C1 segment of cervical spinal cord (tissue), 14 donors: ENCODE data around the gene C3.

Source experiments
- DNase-seq, 14 donors: peaks; one replicate each; lab custom pipeline; 2025; lab: John Stamatoyannopoulos, UW

C3 gene

DNA sequence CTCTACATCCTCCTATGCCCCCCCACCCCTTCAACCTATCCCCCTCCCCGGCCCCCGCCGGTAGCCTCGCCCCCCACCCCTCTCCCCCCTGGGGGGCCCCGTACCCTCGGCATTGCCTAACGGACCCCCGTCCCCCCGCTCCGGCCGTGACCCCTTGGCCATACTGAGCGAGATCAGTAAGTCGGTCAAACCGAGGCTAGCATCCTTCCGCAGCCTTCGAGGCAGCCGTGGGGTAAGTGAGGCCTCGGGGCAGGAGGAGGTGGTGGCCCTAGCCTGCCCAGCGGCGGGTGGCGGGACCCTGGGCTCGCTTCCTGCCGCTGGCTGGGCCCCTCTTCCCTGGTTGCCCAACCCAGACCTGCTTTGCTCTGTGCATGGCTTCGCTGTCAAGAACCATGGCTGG, 25.5 kb upstream of the C3 start:
- DNase-seq: no peak

- DNase-seq: peak in 12 of 14 donors; percentile 7 to 77 (median 44)
These were observed 24.2 kb upstream of the C3 start for GRCh38 chr19:6744381-6745301.

GRCh38 chr19:6743714-6744380, 23.4 kb upstream of the C3 start:
- DNase-seq: no peak

DNA sequence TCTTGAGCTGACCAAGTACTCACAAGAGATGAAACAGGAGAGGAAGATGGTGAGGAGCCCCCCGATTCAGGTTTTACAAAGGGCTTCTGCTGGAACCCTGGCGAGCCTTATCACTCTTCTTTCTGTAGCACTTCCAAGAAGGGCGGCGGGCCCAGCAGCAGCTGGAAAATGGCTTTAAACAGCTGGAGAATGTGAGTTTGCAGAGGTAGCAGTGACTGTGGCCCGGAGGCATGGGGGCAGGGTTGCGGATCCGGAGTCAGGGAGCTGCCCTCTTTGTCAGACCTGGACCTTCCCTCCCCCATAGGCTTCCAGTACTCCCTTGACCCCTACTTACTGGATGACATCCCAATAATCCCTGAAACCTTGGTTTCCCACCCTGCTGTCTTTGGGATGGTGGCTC, 22.6 kb upstream of the C3 start:
- DNase-seq: no peak

- peak in 4 of 14 donors; percentile 3 to 68 (median 27) for DNase-seq
These were observed 20.3 kb upstream of the C3 start for GRCh38 chr19:6740589-6741343.

GRCh38 chr19:6739883-6740588, 19.6 kb upstream of the C3 start:
- peak in 1 of 14 donors; percentile 38 for DNase-seq

DNA sequence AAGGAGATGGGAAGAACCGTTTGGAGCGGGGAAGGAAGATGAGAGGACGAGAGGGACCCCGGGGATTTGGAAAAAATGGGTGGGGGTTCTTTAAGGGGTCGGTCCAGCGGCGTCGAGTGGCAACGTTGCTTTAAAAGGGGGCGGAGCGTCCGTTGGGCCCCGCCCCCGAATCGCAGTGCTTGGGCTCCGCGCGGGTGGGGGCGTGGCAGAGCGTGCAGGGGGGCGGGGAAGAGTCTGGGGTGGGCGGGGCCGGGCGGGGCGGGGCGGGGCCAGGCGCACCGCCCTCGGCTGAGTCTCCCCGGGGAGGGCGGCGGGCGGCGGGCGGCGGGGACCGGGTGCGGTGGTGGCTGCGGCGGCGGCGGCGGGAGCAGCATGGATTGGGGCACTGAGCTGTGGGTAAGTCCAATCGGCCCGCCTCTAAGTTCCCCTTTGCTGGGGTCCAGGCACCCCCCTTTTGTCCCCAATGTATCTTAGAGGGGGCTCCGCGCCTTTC, 19.0 kb upstream of the C3 start, which contains the start of gene TRIP10:
TSS of gene TRIP10 (plus strand) at position 291 of the 493 bp plus-strand sequence. CDS start at position 373, 82 bp downstream.
- DNase-seq: peak in 12 of 14 donors; percentile 22 to 84 (median 52)

DNA sequence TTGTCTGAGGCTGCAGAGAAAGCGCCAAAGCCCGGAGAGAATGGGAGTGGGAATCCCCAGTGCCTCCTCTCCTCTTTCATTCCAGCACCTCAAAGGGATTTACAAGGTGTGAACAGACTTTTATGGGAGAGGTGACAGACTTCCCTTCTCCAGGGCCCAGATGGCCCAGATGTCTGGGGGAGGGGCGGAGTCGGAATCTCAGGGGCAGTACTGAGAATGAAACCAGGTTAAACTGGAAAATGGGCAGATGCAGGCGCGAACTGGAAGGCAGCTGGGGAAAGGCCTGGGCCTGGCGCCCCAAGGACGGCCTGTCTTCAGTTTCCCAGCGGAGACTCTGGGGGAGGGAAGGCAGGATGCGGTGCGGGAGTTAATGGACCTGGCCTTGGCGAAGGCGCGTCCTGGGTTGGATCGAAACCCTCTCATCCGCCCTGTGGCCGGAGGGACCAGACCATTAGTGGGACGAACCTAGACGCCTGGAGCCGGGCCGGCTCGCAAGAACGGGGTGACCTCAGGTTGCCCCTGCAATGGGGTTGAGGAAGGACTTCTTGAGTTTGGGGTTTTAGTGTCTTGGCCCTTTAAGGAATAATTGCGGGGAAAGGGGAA, 18.4 kb upstream of the C3 start:
- DNase-seq: peak in 4 of 14 donors; percentile 46 to 65 (median 56)

- peak in 11 of 14 donors; percentile 35 to 96 (median 63) for DNase-seq
These were observed 17.7 kb upstream of the C3 start for GRCh38 chr19:6737873-6738786.

DNA sequence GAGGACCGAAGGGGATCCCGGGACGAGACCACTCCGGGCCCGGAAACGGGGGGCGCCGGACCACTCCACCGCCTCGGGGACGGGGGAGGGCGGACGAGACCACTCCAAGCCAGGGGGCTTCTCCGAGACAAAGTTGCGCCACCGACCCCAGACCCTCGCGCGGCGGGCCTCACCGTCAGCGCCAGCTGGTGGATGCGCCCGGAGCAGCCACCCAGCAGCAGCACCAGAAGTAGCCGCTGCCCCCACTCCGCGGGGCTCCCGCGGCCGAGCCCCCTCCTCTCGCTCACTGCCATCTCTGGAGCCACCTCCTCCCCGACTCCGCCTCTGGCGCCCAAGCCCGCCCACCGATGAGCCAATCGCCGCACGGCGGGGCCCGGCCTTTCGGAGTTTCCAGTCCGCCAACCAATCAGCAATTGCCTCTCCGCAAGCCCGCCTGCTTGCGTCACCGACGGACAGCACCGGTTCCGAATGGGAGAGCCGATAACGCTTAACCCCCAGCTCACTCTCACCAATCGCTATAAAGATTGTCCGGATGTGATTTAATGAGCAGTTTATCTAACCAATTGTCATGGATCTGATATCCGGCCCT, 16.9 kb upstream of the C3 start, which contains the start of gene GPR108:
TSS of gene GPR108 (minus strand) at position 297 of the 589 bp plus-strand sequence. CDS start at position 293, 4 bp downstream.
- DNase-seq: peak; percentile 96 to 100 (median 99)

- no peak for DNase-seq
These were observed 16.4 kb upstream of the C3 start for GRCh38 chr19:6736917-6737283.

- DNase-seq: peak in 11 of 14 donors; percentile 26 to 76 (median 54)
These were observed 15.9 kb upstream of the C3 start for GRCh38 chr19:6736169-6736916.

- peak in 1 of 14 donors; percentile 8 for DNase-seq
These were observed 14.9 kb upstream of the C3 start for GRCh38 chr19:6735181-6735911.

DNA sequence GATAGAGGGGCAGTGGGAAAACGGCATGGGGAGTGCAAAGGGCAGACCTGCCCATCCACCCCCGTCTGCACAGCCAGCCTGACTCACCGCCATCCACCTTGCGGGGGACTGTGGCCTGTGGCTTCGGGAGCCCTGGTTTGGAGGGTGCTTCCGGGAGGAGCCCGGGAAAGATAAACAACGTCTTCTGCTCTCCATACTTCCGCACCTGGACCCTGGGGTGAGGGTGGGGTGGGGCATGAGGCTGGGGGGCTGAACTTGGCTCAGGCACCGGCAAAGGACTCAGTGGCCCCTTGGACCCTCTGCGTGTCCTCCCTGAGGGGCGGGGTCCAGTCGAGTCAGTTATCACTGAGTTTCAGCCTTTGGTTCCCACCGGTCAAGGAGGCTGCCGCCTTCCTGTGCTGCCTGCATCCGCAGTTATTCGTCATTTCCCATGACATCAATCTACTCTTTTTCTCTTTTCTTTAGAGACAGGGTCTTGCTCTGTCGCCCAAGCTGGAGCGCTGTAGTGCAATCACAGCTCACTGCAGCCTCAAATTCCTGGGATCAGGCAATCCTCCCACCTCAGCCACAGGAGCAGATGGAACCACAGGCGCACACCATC, 13.7 kb upstream of the C3 start:
- DNase-seq: no peak

GRCh38 chr19:6733338-6734095, 13.1 kb upstream of the C3 start:
- DNase-seq: no peak

DNA sequence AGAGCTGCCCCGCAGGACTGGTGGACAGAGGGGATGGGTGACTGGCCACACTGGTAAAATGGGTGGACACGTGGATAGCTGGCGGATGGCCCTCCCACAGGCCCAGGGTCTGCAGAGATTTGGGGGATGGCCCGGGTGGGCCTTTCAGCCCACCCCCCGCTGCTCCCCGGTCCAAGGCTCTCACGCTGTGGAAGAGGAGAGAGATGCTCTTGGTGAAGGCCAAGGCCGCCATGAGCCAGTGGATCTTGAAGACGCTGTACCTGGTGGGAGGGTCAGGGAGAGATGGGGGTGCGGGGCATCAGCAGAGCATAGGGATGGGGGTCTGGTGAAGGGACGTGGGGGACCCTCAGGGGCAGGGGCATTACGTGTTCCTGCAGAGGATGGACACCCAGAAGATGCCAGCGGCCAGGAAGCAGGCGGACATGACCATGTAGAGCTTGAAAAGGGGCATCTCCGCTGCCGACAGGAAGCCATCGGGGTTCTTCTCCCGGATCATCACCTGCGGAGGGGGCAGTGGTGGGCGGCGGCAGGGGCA, 12.4 kb upstream of the C3 start:
- no peak for DNase-seq
